Thymus (tissue), 11 donors: ENCODE results near the gene PLCG2. TPM values are rescaled to one million over a fixed set of nuclear protein-coding genes. Genes with fewer than 3 reads are reported as not detected.

Experiments used
- DNase-seq, 9 donors: peaks; one replicate each; pipeline ENCODE4 v3.0.0-alpha.2; 2013; ENCODE audit warnings: low spot score in 9 of 9, low read depth in 6 of 9, missing footprints in 1 of 9
- H3K27ac ChIP-seq, 2 donors: one replicate each; pipeline ENCODE4 v1.5.1; 2013; ENCODE audit warnings: control low read depth in 1 of 2, low read depth in 1 of 2, low read length in 1 of 2, mild to moderate bottlenecking in 1 of 2, moderate library complexity in 1 of 2
- H3K27me3 ChIP-seq, 2 donors: one replicate each; pipeline ENCODE4 v1.5.1; 2013; ENCODE audit warnings: low read length in 1 of 2; ENCODE audit not compliant: control insufficient read depth in 2 of 2, insufficient read depth in 1 of 2
- H3K36me3 ChIP-seq, 2 donors: one replicate each; pipeline ENCODE4 v1.5.1; 2013; ENCODE audit warnings: low read length in 1 of 2, mild to moderate bottlenecking in 1 of 2, moderate library complexity in 1 of 2; ENCODE audit not compliant: control insufficient read depth in 2 of 2, insufficient read depth in 2 of 2
- H3K4me1 ChIP-seq, 2 donors: one replicate each; pipeline ENCODE4 v1.5.1; 2013; ENCODE audit warnings: low read length in 2 of 2; ENCODE audit not compliant: control insufficient read depth in 2 of 2, insufficient read depth in 2 of 2
- H3K4me3 ChIP-seq, 2 donors: one replicate each; pipeline ENCODE4 v1.5.1; 2013; ENCODE audit warnings: low read length in 2 of 2, control low read depth in 1 of 2, mild to moderate bottlenecking in 1 of 2
- H3K9me3 ChIP-seq, 2 donors: one replicate each; pipeline ENCODE4 v1.5.1; 2013; ENCODE audit warnings: low read length in 1 of 2, mild to moderate bottlenecking in 1 of 2; ENCODE audit not compliant: control insufficient read depth in 2 of 2, insufficient read depth in 1 of 2
- WGBS: extraction: QIAGEN DNeasy Blood & Tissue Kit; methylation state at CpG from one replicate; pipeline ENCODE4 v1.1.7; 2013; 5-methylcytosine and 5-hydroxymethylcytosine counted together
- polyA plus RNA-seq: library from polyadenylated mRNA; stranded (reverse); fragments of 200-250 nt; gene quantifications from one replicate; pipeline ENCODE4 v1.2.3, GENCODE V29; 2013
- total RNA-seq: library from RNA; stranded (reverse); fragments of 120-200 nt; gene quantifications from one replicate; pipeline ENCODE4 v1.2.4, GENCODE V29; 2013
- donor health status: healthy.

The PLCG2 gene
- total and polyA plus RNA-seq, 2 donors = 10.1 to 14.2 TPM

DNA sequence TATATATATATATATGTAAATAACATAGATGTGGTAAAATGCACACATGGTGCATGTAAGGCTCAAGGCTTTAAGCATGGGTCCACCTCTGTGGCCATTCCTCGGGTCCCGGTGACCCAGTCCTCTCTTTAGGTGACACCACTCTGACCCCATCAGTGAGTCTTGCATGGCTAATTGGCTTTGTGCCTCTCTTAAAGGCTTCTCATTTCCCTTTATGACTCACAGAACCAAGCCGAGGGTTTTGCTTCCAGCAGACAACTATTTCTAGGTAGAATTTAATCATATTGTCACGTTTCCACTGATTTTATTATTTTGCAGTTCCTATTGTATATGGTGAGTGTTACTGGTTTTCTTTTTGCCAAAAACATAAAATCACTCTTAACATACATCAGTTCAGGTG, 59.7 kb downstream of the PLCG2 start:
- peaks cover 0 to 29% of the 10 kb centered on the region in 2 donors for H3K4me1 ChIP-seq
- no peaks in the 10 kb centered on the region for H3K27me3 ChIP-seq
- DNase-seq = no peak
- 88% methylated on average over 4 of the region's 4 CpGs for WGBS
- no peaks in the 10 kb centered on the region for H3K36me3 ChIP-seq
- H3K27ac ChIP-seq = no peak overlapping the region
- H3K4me3 ChIP-seq = no peak overlapping the region
- no peaks in the 10 kb centered on the region for H3K9me3 ChIP-seq

DNA sequence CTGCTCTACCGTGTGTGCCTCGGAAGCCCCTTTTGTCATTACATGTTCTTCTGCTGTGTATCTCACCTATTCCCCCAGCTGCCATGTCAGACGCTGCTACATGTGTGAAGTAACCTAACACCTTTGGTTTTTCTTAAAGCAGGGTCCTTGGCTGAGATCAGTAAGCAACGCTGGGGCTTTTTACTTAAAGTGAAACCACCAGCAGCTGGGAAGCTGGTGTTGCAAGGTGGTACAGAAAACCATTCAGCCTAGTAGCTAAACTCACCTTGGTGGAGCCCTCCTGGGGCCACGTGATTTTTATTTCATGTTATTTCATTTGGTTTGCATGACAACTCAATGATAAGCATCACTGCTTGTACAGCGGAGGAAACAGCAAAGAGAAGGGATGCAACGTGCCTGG, 62.6 kb downstream of the PLCG2 start:
- Histone ChIP-seq H3K4me1 (peaks cover 0 to 21% of the 10 kb centered on the region in 2 donors), H3K36me3 (no peaks in the 10 kb centered on the region), H3K9me3 (no peaks in the 10 kb centered on the region), H3K4me3 (no peak overlapping the region), H3K27me3 (no peaks in the 10 kb centered on the region), H3K27ac (peak overlapping the region in 1 of 2 donors; percentile 27)
- 67% methylated on average over 7 of the region's 7 CpGs for WGBS
- peak in 6 of 9 donors; percentile 27 to 64 (median 33) for DNase-seq

DNA sequence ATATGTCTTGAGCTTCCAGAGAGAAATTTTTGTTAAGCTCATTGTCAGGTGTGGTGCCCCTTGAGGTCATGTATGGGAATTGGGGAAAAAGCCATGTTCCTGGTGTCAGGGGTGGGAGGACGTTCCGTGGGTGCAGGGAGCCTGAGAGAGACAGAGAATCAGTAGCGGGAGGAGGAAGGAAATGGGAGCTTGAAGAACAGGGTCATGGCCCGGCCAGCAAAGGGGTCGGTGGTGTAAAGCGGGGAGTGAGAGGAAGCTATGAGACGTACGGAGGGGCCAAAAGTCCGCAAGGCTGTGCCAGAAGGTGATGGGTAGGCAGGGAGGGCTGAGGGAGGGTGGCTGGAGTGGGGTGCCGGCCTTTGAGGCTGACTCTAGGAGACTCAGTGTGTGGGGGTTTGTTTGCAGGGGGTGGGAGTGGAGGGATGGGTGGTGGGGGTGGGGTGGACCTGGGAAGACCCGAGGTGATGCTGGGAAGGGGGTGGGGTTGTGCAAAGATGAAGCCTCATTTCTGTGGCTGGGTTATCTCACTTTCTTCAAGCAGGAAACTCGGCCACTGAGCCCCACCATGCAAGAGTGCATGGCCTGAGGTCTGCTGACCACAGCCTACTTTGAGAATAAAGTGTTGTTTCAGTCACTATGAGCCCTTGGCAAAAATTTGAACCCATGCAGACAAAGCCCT, 63.6 kb downstream of the PLCG2 start:
- DNase-seq = no peak
- Histone ChIP-seq H3K36me3 (no peaks in the 10 kb centered on the region), H3K9me3 (no peaks in the 10 kb centered on the region), H3K4me3 (no peak overlapping the region), H3K4me1 (peaks cover 0 to 14% of the 10 kb centered on the region in 2 donors), H3K27ac (no peak overlapping the region), H3K27me3 (no peaks in the 10 kb centered on the region)
- WGBS = 47% methylated on average over 12 of the region's 12 CpGs

DNA sequence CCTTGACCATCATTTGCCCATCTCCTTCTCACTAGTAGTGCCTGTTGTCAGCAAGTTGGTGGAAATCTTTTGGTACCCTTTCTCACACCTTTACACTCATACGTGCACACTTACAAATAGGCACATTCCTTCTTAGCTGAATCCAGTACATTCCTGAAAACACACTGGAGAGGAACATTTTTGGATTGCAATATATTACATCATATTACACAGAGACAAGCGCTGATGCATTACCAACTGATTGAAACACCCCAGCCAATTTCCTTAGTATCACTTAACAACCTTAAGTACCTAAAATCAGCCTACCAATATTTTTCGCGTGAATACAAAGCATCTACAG, 64.1 kb downstream of the PLCG2 start:
- WGBS = 84% methylated on average over 4 of the region's 4 CpGs
- H3K27ac ChIP-seq = no peak overlapping the region
- H3K4me1 ChIP-seq = peaks cover 0 to 14% of the 10 kb centered on the region in 2 donors
- no peak for DNase-seq
- no peaks in the 10 kb centered on the region for H3K9me3 ChIP-seq
- no peak overlapping the region for H3K4me3 ChIP-seq
- no peaks in the 10 kb centered on the region for H3K36me3 ChIP-seq
- no peaks in the 10 kb centered on the region for H3K27me3 ChIP-seq

DNA sequence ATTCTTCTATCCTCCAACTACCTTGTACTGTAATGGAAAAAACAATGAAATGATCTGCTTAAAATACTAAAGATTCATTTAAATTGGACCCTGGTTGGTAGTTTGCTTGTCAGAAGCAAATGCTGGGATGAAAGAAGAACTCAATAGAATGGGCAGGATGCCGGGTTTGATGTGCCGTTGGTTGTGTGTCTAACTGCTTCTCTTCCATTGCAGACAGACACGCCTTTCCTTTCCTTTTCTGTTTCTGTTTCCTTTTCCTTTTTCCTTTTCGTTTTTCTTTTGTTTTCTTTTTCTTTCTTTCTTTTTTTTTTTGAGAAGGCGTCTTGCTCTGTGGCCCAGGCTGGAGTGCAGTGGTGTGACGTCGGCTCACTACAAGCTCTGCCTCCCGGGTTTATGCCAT, 64.6 kb downstream of the PLCG2 start:
- Histone ChIP-seq H3K27ac (no peak overlapping the region), H3K27me3 (no peaks in the 10 kb centered on the region), H3K9me3 (no peaks in the 10 kb centered on the region), H3K36me3 (no peaks in the 10 kb centered on the region), H3K4me1 (peaks cover 0 to 14% of the 10 kb centered on the region in 2 donors), H3K4me3 (no peak overlapping the region)
- 96% methylated on average over 8 of the region's 8 CpGs for WGBS
- DNase-seq = no peak

DNA sequence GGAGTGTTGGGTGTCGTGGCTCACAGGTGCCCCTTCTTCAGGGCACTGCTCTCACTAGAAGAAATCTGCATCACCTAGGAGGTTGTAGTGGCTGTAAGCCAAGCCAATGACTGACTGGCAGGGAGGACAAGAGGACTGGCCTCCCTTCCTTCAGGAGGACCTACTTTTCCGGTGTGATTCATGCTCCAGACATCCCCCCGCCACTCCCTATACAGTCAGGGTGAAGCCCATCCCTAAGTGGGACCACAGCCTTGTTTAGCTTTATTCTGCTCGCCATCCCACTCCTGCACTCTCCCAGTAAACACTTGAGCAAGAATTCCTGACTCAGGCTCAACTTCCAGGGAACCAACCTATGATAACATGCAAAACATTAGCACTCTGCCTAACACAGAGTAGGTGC, 67.0 kb downstream of the PLCG2 start:
- H3K9me3 ChIP-seq = no peaks in the 10 kb centered on the region
- no peak overlapping the region for H3K27ac ChIP-seq
- no peaks in the 10 kb centered on the region for H3K36me3 ChIP-seq
- no peak overlapping the region for H3K4me3 ChIP-seq
- H3K27me3 ChIP-seq = no peaks in the 10 kb centered on the region
- peaks cover 0 to 14% of the 10 kb centered on the region in 2 donors for H3K4me1 ChIP-seq
- no peak for DNase-seq
- WGBS = 97% methylated on average over 4 of the region's 4 CpGs

DNA sequence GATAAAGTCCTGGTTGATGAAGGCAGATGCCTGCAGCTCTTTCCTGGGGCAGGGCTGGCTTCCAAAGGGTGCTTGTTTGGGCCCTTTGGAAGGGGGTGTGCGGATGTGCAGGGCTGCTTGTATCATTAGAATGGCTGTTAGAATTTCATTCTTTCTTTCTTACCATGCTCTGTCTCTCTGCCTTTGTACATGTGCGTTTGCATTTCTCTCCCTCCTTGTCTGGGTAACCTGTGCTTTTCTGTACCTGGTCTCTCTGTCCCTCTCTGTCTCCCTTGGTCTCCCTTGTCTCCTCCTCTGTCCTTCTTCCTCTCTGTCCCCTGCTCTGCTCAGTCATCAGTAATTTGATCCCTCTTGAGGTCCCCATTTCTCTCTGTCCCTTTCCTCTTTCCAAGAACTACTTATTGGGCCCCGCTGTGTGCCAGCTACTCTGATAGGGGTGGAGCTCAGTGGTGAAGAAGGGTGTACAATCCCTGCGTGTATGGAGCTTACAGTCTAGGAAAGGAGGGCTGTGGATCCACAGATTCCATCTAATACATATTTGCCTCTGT, 69.3 kb downstream of the PLCG2 start:
- WGBS = 97% methylated on average over 4 of the region's 4 CpGs
- H3K36me3 ChIP-seq = no peaks in the 10 kb centered on the region
- no peaks in the 10 kb centered on the region for H3K4me1 ChIP-seq
- H3K27me3 ChIP-seq = no peaks in the 10 kb centered on the region
- H3K4me3 ChIP-seq = no peak overlapping the region
- no peaks in the 10 kb centered on the region for H3K9me3 ChIP-seq
- H3K27ac ChIP-seq = no peak overlapping the region
- DNase-seq = no peak

DNA sequence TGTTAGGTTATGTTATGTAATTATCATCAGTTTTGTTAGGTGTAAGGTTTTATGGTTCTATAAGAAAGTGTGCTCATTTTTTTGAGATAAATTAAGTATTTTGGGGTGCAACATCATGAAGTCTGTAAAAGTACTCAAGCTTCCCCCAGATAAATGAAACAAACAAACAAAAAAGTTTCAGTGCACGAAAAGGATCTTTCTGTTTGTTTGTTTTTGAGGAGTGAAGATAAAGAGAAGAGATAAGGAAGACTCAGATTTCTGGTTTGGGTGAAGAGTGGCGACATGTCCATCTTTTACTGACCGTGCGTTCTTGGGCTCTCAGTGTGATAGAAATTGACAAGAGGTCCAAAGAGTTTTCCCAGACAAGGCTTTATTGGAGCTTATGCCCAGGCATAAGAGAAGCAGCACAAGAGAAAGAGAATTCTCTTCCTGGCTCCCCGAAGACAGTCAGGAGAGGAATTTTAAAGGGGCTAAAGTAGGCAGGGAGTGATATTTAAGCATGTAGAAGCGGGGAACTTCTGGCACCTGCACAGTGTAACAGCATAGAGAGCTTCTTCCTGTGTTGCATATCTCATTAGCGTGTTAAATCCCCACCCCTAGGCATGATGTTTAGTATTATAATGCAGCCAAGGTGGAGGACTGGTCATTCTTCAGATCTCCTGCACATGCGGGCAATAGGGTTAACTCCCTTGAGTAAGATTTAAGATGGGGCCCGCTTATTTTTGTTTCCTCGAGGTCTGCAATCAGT, 71.3 kb downstream of the PLCG2 start:
- Histone ChIP-seq H3K27ac (no peak overlapping the region), H3K4me1 (no peaks in the 10 kb centered on the region), H3K27me3 (no peaks in the 10 kb centered on the region), H3K4me3 (no peak overlapping the region), H3K36me3 (no peaks in the 10 kb centered on the region), H3K9me3 (no peaks in the 10 kb centered on the region)
- DNase-seq = no peak
- WGBS = 96% methylated on average over 10 of the region's 10 CpGs

DNA sequence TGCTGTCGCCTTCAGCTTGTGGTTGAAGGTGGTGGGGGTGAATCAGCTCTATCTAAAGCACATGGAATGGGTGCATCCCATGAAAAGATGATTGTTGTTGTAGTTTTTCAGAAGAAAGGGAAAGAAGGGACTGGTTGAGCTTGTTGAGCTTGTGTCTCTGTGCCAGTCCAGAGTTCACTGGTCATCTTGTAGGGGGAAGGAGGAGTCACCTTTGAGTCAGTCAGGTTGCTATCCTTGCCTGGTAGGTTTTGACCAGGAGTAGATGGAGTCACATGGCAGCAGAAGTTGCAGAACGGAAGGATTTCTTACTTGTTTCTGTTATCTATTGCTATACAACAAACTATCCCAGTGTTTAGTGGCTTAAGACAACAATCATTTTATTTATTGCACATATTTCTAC, 73.3 kb downstream of the PLCG2 start:
- H3K36me3 ChIP-seq = peaks cover 0 to 3% of the 10 kb centered on the region in 2 donors
- no peak overlapping the region for H3K27ac ChIP-seq
- WGBS = 96% methylated on average over 2 of the region's 2 CpGs
- H3K4me3 ChIP-seq = no peak overlapping the region
- H3K27me3 ChIP-seq = no peaks in the 10 kb centered on the region
- no peak for DNase-seq
- H3K9me3 ChIP-seq = no peaks in the 10 kb centered on the region
- no peaks in the 10 kb centered on the region for H3K4me1 ChIP-seq
